ENCODE results near the gene PLCB1.

- TF ChIP-seq GATA2 (IDR thresholded peaks at IDR 0.05; ENCODE audit: low read depth, low read length) (no peak), GATA3 (IDR thresholded peaks at IDR 0.05; ENCODE audit: low read depth, low read length) (no peak)
Measured at GRCh38 chr20:8476021-8476420, 344.0 kb downstream of the PLCB1 start.
